ENCODE data around the gene ALDH1A2.
A peak's percentile ranks its signal among the peaks of the same experiment; 100 is the strongest.
"Not testable (repeated sequence)": the region's sequence is repeated elsewhere in the genome, so short reads cannot be mapped to it uniquely, and the experiment has no call there.

Gene ALDH1A2

GRCh38 chr15:58028392-58028791 is 37.1 kb downstream of the ALDH1A2 start:
- CTCF ChIA-PET = not testable (repeated sequence)

DNA sequence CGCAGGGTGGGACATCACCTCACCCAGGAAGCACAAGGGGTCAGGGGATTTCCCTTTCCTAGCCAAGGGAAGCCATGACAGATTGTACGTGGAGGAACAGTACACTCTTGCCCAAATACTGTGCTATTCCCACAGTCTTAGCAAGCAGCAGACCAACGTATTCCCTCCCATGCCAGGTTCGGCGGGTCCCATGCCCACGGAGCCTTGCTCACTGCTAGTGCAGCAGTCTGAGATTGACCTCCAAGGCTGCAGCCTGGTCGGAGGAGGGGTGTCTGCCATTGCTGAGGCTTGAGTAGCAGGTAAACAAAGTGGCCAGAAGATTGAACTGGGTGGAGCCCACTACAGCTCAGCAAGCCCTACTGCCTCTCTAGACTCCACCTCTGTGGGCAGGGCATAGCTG is 39.0 kb downstream of the ALDH1A2 start:
- CTCF ChIA-PET = interaction anchor here (0.6 kb wide), 1 partner anchor 64 kb away, joined by 3 read pairs; no protein-coding TSS in a partner anchor
- POLR2A ChIA-PET = no interaction called here
- no peak overlapping the region for H3K27ac ChIP-seq (ENCODE audit: extremely low read depth, low read depth, low read length)
- TF ChIP-seq, protein P1, sequence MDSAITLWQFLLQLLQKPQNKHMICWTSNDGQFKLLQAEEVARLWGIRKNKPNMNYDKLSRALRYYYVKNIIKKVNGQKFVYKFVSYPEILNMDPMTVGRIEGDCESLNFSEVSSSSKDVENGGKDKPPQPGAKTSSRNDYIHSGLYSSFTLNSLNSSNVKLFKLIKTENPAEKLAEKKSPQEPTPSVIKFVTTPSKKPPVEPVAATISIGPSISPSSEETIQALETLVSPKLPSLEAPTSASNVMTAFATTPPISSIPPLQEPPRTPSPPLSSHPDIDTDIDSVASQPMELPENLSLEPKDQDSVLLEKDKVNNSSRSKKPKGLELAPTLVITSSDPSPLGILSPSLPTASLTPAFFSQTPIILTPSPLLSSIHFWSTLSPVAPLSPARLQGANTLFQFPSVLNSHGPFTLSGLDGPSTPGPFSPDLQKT (IDR thresholded peaks at IDR 0.05; ENCODE audit: borderline replicate concordance, low read depth, low read length) = no peak
- TF ChIP-seq INSM2 (tag by site-specific recombination; IDR thresholded peaks at IDR 0.05) = no peak
- no peak for TF ChIP-seq ZNF585B (tag by site-specific recombination; IDR thresholded peaks at IDR 0.05)
- no peak for TF ChIP-seq ZFP37 (tag by site-specific recombination; IDR thresholded peaks at IDR 0.05)
- TF ChIP-seq ZNF157 (tag by site-specific recombination; IDR thresholded peaks at IDR 0.05) = no peak
- TF ChIP-seq, protein P2, sequence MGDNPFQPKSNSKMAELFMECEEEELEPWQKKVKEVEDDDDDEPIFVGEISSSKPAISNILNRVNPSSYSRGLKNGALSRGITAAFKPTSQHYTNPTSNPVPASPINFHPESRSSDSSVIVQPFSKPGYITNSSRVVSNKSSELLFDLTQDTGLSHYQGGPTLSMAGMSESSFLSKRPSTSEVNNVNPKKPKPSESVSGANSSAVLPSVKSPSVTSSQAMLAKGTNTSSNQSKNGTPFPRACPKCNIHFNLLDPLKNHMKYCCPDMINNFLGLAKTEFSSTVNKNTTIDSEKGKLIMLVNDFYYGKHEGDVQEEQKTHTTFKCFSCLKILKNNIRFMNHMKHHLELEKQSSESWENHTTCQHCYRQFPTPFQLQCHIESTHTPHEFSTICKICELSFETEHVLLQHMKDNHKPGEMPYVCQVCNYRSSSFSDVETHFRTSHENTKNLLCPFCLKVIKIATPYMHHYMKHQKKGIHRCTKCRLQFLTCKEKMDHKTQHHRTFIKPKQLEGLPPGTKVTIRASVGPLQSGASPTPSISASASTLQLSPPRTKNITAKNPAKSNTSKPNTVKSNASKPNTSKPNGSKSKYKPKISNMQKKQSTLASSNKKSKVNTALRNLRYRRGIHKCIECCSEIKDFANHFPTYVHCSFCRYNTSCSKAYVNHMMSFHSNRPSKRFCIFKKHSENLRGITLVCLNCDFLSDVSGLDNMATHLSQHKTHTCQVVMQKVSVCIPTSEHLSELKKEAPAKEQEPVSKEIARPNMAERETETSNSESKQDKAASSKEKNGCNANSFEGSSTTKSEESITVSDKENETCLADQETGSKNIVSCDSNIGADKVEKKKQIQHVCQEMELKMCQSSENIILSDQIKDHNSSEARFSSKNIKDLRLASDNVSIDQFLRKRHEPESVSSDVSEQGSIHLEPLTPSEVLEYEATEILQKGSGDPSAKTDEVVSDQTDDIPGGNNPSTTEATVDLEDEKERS (tag by site-specific recombination; IDR thresholded peaks at IDR 0.05) = no peak
- TF ChIP-seq ZNF529 (tag by site-specific recombination; IDR thresholded peaks at IDR 0.05; ENCODE audit: insufficient replicate concordance) = no peak
- TF ChIP-seq ZFP41 (tag by site-specific recombination; IDR thresholded peaks at IDR 0.05; ENCODE audit: borderline replicate concordance) = no peak
- no peak for TF ChIP-seq ZNF473 (tag by site-specific recombination; IDR thresholded peaks at IDR 0.05)
- TF ChIP-seq ZNF843 (tag by site-specific recombination; IDR thresholded peaks at IDR 0.05) = no peak
- no peak for TF ChIP-seq ZNF302 (tag by site-specific recombination; IDR thresholded peaks at IDR 0.05; ENCODE audit: low read depth)
- TF ChIP-seq OVOL3 (tag by site-specific recombination; IDR thresholded peaks at IDR 0.05) = no peak
- no peak for TF ChIP-seq ZNF548 (tag by site-specific recombination; IDR thresholded peaks at IDR 0.05)
- no peak overlapping the region for H3K4me3 ChIP-seq (ENCODE audit: low read depth, low read length)
- H3K4me1 ChIP-seq (ENCODE audit: control insufficient read depth, insufficient read depth, low read length) = no peaks in the 10 kb centered on the region
- no peaks in the 10 kb centered on the region for H3K9me3 ChIP-seq (ENCODE audit: control insufficient read depth, insufficient read depth, low read depth, low read length)
- no peaks in the 10 kb centered on the region for H3K36me3 ChIP-seq (ENCODE audit: control insufficient read depth in 2 of 2, insufficient read depth in 1 of 2, low read length in 2 of 2)

More at GRCh38 chr15:58028392-58028791, 37.1 kb downstream of the ALDH1A2 start:
- POLR2A ChIA-PET; H3K9me3 ChIP-seq (ENCODE audit: control insufficient read depth, insufficient read depth, low read depth, low read length); H3K36me3 ChIP-seq (ENCODE audit: control insufficient read depth in 2 of 2, insufficient read depth in 1 of 2, low read length in 2 of 2); H3K4me3 ChIP-seq (ENCODE audit: low read depth, low read length); H3K27ac ChIP-seq (ENCODE audit: extremely low read depth, low read depth, low read length); H3K4me1 ChIP-seq (ENCODE audit: control insufficient read depth, insufficient read depth, low read length): not testable (repeated sequence)

GRCh38 chr15:58026051-58026450 is 39.5 kb downstream of the ALDH1A2 start:
- Histone ChIP-seq H3K4me3 (ENCODE audit: low read depth, low read length) (no peak overlapping the region), H3K27ac (ENCODE audit: extremely low read depth, low read depth, low read length) (no peak overlapping the region), H3K36me3 (ENCODE audit: control insufficient read depth in 2 of 2, insufficient read depth in 1 of 2, low read length in 2 of 2) (no peaks in the 10 kb centered on the region), H3K9me3 (ENCODE audit: control insufficient read depth, insufficient read depth, low read depth, low read length) (no peaks in the 10 kb centered on the region), H3K4me1 (ENCODE audit: control insufficient read depth, insufficient read depth, low read length) (no peaks in the 10 kb centered on the region)
- no peak for TF ChIP-seq ZNF518A (tag by site-specific recombination; conservative IDR thresholded peaks at IDR 0.05; ENCODE audit: low read depth)
- TF ChIP-seq, protein P3, sequence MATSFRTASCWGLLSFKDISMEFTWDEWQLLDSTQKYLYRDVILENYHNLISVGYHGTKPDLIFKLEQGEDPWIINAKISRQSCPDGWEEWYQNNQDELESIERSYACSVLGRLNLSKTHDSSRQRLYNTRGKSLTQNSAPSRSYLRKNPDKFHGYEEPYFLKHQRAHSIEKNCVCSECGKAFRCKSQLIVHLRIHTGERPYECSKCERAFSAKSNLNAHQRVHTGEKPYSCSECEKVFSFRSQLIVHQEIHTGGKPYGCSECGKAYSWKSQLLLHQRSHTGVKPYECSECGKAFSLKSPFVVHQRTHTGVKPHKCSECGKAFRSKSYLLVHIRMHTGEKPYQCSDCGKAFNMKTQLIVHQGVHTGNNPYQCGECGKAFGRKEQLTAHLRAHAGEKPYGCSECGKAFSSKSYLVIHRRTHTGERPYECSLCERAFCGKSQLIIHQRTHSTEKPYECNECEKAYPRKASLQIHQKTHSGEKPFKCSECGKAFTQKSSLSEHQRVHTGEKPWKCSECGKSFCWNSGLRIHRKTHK (tag by site-specific recombination; IDR thresholded peaks at IDR 0.05) = no peak
- peak; percentile 40 for TF ChIP-seq SETDB1 (IDR thresholded peaks at IDR 0.05; ENCODE audit: insufficient read length, low read length)
- no peak for TF ChIP-seq ZBTB17 (tag by site-specific recombination; IDR thresholded peaks at IDR 0.05)
- TF ChIP-seq SALL2 (tag by site-specific recombination; IDR thresholded peaks at IDR 0.05; ENCODE audit: borderline replicate concordance) = no peak
- ChIA-PET POLR2A (no interaction called here), CTCF (interaction anchor here (0.6 kb wide), 1 partner anchor 63 kb away, joined by 3 read pairs; no protein-coding TSS in a partner anchor)
